ENCODE results near the gene AFF2.

Gene AFF2

GRCh38 chrX:148615491-148615890 lies 115.1 kb downstream of the AFF2 start:
- Histone ChIP-seq H3K27me3 (replicated peaks; ENCODE audit: control insufficient read depth, insufficient read depth, low read length) (no peaks in the 10 kb centered on the region), H3K9me3 (ENCODE audit: control insufficient read depth, low read length) (no peaks in the 10 kb centered on the region), H3K4me3 (ENCODE audit: low read length) (no peak overlapping the region), H3K4me1 (ENCODE audit: control insufficient read depth, insufficient read depth, low read length) (no peaks in the 10 kb centered on the region), H3K36me3 (ENCODE audit: control insufficient read depth, insufficient read depth, low read length, severe bottlenecking) (no peaks in the 10 kb centered on the region), H3K9ac (ENCODE audit: low read length) (no peak overlapping the region)
- DNase-seq (ENCODE audit: low read depth): no peak

DNA sequence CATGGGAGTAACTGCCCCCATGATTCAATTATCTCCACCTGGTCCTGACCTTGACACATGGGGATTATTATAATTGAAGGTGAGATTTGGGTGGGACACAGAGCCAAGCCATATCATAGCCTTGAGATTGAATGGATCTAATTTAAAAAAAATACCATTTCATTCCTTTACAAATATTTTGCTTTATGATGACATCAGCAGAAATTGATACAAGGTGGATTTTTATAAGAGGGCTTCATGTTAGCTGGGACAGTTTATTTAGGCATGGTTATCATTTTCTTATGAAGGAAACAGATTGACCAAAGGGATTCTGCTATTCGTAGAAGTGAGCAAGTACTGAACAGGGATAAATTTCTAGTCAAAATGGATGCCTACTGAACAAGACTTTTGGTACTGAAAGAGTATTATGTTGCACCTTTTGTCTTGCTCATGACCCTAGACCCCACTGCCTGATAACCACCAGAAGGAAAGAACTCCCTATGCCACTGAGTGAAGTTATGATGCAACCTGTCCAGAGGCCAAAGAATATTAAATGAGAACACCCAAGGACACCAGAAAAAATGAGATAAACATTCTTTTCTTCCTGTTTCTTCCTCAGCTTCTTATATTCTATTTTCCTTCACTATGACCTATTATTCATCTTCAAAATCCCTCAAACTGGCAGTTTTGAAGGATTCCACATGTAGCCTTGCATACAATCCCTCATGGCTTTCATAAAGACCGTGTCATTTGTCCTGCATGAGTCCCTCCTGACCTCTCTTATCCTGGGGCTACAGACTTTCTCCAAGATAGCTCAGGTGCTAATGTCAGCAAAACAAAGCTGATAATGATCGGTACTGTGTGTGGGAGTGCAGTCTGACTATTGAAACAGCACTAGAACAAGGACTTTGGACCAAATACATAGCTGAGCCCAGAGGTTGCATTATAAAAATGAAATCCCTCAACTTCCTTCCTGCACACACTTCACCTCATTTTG lies 118.3 kb downstream of the AFF2 start:
- Histone ChIP-seq H3K4me3 (ENCODE audit: low read length) (no peak overlapping the region), H3K9ac (ENCODE audit: low read length) (no peak overlapping the region), H3K27me3 (replicated peaks; ENCODE audit: control insufficient read depth, insufficient read depth, low read length) (peaks cover 3% of the 10 kb centered on the region), H3K9me3 (ENCODE audit: control insufficient read depth, low read length) (no peaks in the 10 kb centered on the region), H3K4me1 (ENCODE audit: control insufficient read depth, insufficient read depth, low read length) (no peaks in the 10 kb centered on the region), H3K36me3 (ENCODE audit: control insufficient read depth, insufficient read depth, low read length, severe bottlenecking) (no peaks in the 10 kb centered on the region)
- no peak for DNase-seq (ENCODE audit: low read depth)

- H3K9me3 ChIP-seq (ENCODE audit: control insufficient read depth, low read length): no peaks in the 10 kb centered on the region
- H3K36me3 ChIP-seq (ENCODE audit: control insufficient read depth, insufficient read depth, low read length, severe bottlenecking): no peaks in the 10 kb centered on the region
- H3K4me1 ChIP-seq (ENCODE audit: control insufficient read depth, insufficient read depth, low read length): no peaks in the 10 kb centered on the region
- no peak overlapping the region for H3K9ac ChIP-seq (ENCODE audit: low read length)
- peaks cover 3% of the 10 kb centered on the region for H3K27me3 ChIP-seq (replicated peaks; ENCODE audit: control insufficient read depth, insufficient read depth, low read length)
- DNase-seq (ENCODE audit: low read depth): no peak
- no peak overlapping the region for H3K4me3 ChIP-seq (ENCODE audit: low read length)
Measured at GRCh38 chrX:148620023-148620422, 119.6 kb downstream of the AFF2 start.

DNA sequence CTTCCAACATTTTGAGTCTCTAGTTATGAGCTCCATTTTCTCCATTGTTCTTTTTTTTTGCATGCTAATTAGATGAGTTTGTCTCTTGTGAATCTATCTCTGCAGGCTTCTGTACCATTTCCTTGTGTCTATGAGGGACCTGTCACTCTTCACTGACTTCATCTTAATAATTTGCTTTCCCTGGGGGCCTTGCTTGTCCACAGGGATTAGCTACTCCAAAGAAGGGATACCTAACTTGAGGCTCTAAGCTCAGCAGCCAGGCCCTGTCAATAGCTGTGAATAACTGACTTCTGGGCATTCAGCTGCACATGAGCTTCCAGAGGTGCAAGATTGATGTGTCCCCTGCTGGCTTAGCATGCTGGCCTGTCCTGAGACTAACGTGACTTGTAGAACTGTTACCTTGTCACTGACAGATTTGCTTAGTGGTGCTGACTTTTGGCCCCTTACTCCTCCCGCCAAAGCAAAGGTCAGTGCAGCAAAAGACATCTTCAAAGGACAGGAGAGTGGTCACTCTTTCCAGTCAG lies 124.6 kb downstream of the AFF2 start:
- H3K36me3 ChIP-seq (ENCODE audit: control insufficient read depth, insufficient read depth, low read length, severe bottlenecking): no peaks in the 10 kb centered on the region
- DNase-seq (ENCODE audit: low read depth): no peak
- H3K9ac ChIP-seq (ENCODE audit: low read length): no peak overlapping the region
- no peaks in the 10 kb centered on the region for H3K4me1 ChIP-seq (ENCODE audit: control insufficient read depth, insufficient read depth, low read length)
- H3K9me3 ChIP-seq (ENCODE audit: control insufficient read depth, low read length): no peaks in the 10 kb centered on the region
- H3K27me3 ChIP-seq (replicated peaks; ENCODE audit: control insufficient read depth, insufficient read depth, low read length): peaks cover 3% of the 10 kb centered on the region
- H3K4me3 ChIP-seq (ENCODE audit: low read length): no peak overlapping the region

DNA sequence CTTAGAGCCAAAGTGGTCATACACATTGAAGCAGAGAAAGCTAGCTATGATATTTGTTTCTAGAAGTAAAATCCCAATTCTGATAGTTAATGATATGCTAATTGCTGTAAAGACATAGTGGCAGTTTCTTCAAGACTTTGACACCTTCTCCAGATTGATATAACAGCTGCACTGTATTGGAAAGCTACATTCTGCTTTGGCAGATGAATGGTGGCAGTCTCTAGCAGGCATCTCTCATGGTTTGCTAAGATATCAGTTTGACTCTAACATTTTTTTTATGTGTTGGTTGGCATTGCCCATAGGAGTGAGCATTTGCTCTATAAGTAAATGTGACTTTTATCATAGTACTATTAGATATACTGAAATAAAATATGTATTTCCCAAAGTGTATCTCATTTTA lies 128.2 kb downstream of the AFF2 start:
- DNase-seq (ENCODE audit: low read depth): no peak
- Histone ChIP-seq H3K36me3 (ENCODE audit: control insufficient read depth, insufficient read depth, low read length, severe bottlenecking) (no peaks in the 10 kb centered on the region), H3K4me3 (ENCODE audit: low read length) (no peak overlapping the region), H3K27me3 (replicated peaks; ENCODE audit: control insufficient read depth, insufficient read depth, low read length) (no peaks in the 10 kb centered on the region), H3K9ac (ENCODE audit: low read length) (no peak overlapping the region), H3K9me3 (ENCODE audit: control insufficient read depth, low read length) (no peaks in the 10 kb centered on the region), H3K4me1 (ENCODE audit: control insufficient read depth, insufficient read depth, low read length) (no peaks in the 10 kb centered on the region)

- no peak overlapping the region for H3K4me3 ChIP-seq (ENCODE audit: low read length)
- no peaks in the 10 kb centered on the region for H3K4me1 ChIP-seq (ENCODE audit: control insufficient read depth, insufficient read depth, low read length)
- DNase-seq (ENCODE audit: low read depth): no peak
- no peak overlapping the region for H3K9ac ChIP-seq (ENCODE audit: low read length)
- no peaks in the 10 kb centered on the region for H3K27me3 ChIP-seq (replicated peaks; ENCODE audit: control insufficient read depth, insufficient read depth, low read length)
- no peaks in the 10 kb centered on the region for H3K9me3 ChIP-seq (ENCODE audit: control insufficient read depth, low read length)
- no peaks in the 10 kb centered on the region for H3K36me3 ChIP-seq (ENCODE audit: control insufficient read depth, insufficient read depth, low read length, severe bottlenecking)
Measured at GRCh38 chrX:148629434-148629833, 129.0 kb downstream of the AFF2 start.

DNA sequence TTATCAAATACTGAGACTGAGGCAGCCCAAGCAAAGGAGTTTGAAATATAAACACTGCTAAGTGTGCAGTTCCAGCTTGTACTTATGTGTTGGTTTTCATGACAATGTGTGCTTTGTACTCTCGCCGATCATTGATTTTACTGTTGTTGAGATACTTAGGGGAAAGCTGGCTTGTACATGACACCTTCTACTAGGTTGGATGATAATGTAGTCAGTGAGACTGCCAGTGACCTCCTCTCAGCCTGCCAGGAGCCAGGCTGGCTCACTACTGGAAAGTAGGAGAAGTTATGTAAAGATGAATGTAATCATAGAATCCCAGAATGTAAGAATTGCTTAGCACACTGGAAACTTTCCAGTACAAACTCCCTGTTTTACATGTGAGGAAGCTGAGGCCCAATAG lies 132.0 kb downstream of the AFF2 start:
- no peak overlapping the region for H3K4me3 ChIP-seq (ENCODE audit: low read length)
- H3K27me3 ChIP-seq (replicated peaks; ENCODE audit: control insufficient read depth, insufficient read depth, low read length): no peaks in the 10 kb centered on the region
- H3K4me1 ChIP-seq (ENCODE audit: control insufficient read depth, insufficient read depth, low read length): no peaks in the 10 kb centered on the region
- no peaks in the 10 kb centered on the region for H3K9me3 ChIP-seq (ENCODE audit: control insufficient read depth, low read length)
- H3K36me3 ChIP-seq (ENCODE audit: control insufficient read depth, insufficient read depth, low read length, severe bottlenecking): no peaks in the 10 kb centered on the region
- H3K9ac ChIP-seq (ENCODE audit: low read length): no peak overlapping the region
- no peak for DNase-seq (ENCODE audit: low read depth)

- no peak for DNase-seq (ENCODE audit: low read depth)
- Histone ChIP-seq H3K27me3 (replicated peaks; ENCODE audit: control insufficient read depth, insufficient read depth, low read length) (no peaks in the 10 kb centered on the region), H3K9ac (ENCODE audit: low read length) (no peak overlapping the region), H3K36me3 (ENCODE audit: control insufficient read depth, insufficient read depth, low read length, severe bottlenecking) (no peaks in the 10 kb centered on the region), H3K4me1 (ENCODE audit: control insufficient read depth, insufficient read depth, low read length) (no peaks in the 10 kb centered on the region), H3K9me3 (ENCODE audit: control insufficient read depth, low read length) (no peaks in the 10 kb centered on the region), H3K4me3 (ENCODE audit: low read length) (no peak overlapping the region)
Measured at GRCh38 chrX:148633218-148633908, 132.9 kb downstream of the AFF2 start.

DNA sequence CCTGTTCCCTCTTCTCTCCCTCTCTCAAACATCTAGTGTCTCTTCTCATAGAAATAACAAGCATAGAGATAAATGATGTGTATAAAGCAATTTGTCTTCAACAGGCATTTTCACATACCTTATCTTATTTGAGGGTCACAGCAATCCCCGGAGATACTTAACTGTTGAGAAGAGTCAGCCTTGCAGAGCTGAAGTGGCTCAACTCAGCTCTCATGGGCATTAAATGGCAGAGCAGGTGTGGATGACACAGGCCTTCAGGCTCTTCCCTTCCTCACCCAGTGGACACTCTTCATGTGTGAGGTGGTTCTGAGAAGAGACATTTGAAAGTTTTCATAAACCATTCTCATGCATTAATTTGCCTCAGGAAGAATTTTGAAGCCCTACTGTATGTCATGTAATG lies 134.2 kb downstream of the AFF2 start:
- Histone ChIP-seq H3K36me3 (ENCODE audit: control insufficient read depth, insufficient read depth, low read length, severe bottlenecking) (no peaks in the 10 kb centered on the region), H3K27me3 (replicated peaks; ENCODE audit: control insufficient read depth, insufficient read depth, low read length) (no peaks in the 10 kb centered on the region), H3K9ac (ENCODE audit: low read length) (no peak overlapping the region), H3K4me1 (ENCODE audit: control insufficient read depth, insufficient read depth, low read length) (no peaks in the 10 kb centered on the region), H3K4me3 (ENCODE audit: low read length) (no peak overlapping the region), H3K9me3 (ENCODE audit: control insufficient read depth, low read length) (no peaks in the 10 kb centered on the region)
- DNase-seq (ENCODE audit: low read depth): no peak

DNA sequence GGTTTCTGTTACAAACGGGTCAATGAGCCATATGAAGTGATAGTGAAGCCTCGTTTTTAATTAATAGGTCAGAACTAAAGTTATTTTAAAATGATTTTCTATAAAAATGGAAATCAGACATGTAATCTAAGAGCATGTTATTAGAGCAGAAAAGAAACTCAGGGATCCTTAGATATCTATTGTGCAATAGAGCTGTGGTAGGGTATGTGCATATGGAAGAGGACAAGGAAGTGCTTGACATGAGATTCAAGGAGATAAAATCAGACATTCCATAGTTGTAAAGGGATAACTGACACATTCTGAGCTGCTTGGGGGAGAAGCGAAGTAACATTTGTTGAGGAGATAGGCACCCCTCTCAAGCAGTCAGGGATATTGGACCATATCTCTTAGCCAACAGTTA lies 143.0 kb downstream of the AFF2 start:
- Histone ChIP-seq H3K27me3 (replicated peaks; ENCODE audit: control insufficient read depth, insufficient read depth, low read length) (peaks cover 5% of the 10 kb centered on the region), H3K36me3 (ENCODE audit: control insufficient read depth, insufficient read depth, low read length, severe bottlenecking) (no peaks in the 10 kb centered on the region), H3K4me3 (ENCODE audit: low read length) (no peak overlapping the region), H3K9ac (ENCODE audit: low read length) (no peak overlapping the region), H3K4me1 (ENCODE audit: control insufficient read depth, insufficient read depth, low read length) (no peaks in the 10 kb centered on the region), H3K9me3 (ENCODE audit: control insufficient read depth, low read length) (no peaks in the 10 kb centered on the region)
- no peak for DNase-seq (ENCODE audit: low read depth)

DNA sequence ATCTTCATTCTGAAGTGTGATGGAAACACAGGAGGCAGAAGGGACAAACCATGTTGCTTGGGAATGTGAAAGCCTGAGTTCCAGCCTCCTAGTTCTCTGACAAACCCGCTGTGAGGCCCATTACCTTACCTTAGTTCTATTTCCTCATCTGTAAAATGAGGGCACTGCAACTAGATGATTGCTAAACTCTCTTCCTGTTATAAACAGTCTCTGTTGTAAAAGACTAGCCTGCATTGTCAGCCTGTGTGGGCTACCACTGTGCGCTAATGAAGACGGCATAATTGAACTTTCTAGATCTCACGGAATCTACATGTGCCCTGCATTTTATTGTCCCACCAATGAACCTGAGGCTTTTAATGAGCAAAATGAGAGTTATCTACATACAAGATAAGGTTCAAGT lies 147.2 kb downstream of the AFF2 start:
- no peak overlapping the region for H3K9ac ChIP-seq (ENCODE audit: low read length)
- no peak overlapping the region for H3K4me3 ChIP-seq (ENCODE audit: low read length)
- no peaks in the 10 kb centered on the region for H3K9me3 ChIP-seq (ENCODE audit: control insufficient read depth, low read length)
- DNase-seq (ENCODE audit: low read depth): no peak
- no peaks in the 10 kb centered on the region for H3K4me1 ChIP-seq (ENCODE audit: control insufficient read depth, insufficient read depth, low read length)
- no peaks in the 10 kb centered on the region for H3K36me3 ChIP-seq (ENCODE audit: control insufficient read depth, insufficient read depth, low read length, severe bottlenecking)
- H3K27me3 ChIP-seq (replicated peaks; ENCODE audit: control insufficient read depth, insufficient read depth, low read length): peaks cover under 1% of the 10 kb centered on the region

Measured in adipocyte (in vitro differentiated cells).